ENCODE measurements around the gene SPATA46.

The SPATA46 gene

DNA sequence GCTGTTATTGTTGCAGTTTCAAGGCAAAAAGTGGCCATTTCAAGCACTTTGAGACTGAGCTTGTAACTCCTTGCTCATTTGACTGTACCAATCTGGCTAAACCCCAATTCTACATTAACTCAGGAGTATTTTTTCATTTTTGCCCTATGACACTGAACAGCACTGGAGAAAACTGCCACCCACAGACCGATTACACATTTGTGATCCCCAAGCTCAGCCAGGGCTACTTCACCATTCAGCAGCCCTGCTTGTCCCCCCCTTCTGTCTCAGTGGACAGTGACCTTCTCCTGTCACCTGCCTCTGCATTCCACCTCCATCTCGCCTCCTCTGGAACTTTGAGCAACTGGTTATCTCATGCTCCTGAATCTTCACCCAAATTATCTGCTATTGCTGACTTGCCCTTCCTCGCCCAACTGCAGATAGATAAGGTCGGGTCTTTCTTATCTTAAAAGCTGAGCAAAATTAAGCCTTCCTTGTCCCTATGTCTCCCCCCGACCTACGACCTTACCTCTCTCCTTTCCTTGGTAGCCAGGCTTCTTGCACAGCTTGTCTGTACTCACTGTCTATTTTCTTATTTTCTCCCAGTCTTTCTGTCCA is 25.3 kb downstream of the SPATA46 start:
- no peak for FAIRE-seq

DNA sequence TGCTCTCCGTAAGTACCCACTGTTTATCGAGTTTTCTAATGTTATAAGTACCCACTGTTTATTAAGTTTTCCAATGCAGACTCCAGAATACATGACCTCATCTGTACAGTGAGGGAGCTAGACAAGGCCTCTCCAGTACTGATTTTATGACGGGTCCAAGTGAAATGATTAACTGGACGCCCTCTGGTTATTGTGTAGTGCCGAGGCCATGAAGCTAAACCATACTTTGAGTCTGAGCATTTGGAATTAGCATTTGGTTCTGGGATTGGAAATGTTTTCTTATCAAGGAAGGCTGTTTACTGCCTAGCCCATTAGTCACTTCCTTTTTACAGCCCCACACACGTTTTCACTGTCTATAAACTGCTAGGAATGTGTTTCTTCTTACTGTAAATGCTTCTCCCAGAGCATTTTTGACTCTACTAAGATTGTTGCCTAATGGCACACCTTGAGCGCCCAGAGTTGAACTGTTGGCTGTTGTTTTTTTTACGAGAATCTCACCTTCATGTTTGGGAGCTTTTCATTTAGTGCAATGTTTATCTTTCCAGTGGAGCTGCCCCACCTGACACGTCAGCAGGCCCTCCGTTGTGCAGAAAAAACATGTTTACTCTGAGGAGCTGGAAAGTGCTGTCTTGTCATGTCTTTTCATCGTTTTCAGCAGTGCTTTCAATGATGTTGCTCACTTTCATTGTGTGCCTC is 26.9 kb downstream of the SPATA46 start:
- no peak for FAIRE-seq

DNA sequence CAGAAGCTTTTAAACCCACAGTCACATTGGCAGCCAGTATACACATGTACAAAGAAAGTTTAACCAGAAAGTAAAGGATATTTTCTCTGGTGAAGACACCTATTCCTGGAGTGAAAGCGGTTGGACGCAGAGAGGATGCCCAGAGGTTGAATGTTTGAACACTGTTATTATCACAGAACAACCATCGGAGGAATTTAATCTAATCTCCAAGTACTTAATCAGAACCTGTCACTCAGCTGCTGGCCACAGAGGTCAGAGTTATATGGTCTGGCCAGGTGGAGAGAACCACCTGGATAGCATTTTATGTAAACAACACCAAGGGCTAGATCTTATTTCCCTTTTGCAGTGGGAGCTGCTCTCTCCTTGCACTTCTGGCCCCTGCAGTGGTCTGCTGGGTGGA is 29.4 kb downstream of the SPATA46 start:
- FAIRE-seq = no peak

DNA sequence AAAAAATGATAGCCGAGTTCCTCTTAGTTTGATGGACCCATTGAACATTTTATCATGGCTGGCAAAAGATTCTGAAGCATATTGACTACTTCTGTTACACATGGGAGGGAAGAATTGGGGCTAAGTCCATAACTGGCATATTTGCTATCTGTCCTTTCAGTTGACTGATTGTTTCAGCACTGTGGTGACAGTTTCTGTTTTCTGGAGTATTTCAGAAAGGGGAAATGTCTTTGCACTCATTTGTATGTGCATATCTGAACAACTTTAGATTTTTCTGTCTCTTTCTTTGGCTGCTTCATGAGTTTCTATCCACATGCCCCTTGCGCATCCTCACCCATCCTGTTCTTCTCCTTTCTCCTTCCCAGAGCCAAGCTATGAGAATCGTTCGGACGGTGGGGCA is 33.2 kb downstream of the SPATA46 start:
- no peak for FAIRE-seq

DNA sequence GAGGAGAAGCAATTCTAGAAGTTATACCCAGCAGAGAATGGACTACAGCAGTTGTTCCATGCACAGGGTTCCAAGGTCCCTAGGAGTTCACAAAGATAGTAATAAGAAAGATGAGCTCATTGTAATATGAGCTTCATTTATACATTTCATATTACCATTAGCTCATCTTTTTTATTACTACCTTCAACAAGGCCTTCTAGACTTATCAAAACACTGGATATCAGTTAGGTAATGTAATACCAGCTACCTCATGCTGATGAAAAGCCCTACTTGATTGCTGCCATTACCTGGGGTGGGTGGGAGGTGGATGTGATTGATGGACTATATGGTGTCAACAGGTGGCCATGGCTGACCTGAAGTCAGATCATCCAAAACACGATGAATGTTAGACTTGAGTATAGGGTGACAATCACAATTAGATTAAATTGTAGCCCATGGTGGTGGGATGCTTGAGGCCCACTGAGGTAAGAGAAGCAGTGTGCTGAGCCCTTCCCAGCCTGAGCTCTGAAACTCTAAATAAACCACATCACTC is 34.1 kb downstream of the SPATA46 start:
- FAIRE-seq = no peak

DNA sequence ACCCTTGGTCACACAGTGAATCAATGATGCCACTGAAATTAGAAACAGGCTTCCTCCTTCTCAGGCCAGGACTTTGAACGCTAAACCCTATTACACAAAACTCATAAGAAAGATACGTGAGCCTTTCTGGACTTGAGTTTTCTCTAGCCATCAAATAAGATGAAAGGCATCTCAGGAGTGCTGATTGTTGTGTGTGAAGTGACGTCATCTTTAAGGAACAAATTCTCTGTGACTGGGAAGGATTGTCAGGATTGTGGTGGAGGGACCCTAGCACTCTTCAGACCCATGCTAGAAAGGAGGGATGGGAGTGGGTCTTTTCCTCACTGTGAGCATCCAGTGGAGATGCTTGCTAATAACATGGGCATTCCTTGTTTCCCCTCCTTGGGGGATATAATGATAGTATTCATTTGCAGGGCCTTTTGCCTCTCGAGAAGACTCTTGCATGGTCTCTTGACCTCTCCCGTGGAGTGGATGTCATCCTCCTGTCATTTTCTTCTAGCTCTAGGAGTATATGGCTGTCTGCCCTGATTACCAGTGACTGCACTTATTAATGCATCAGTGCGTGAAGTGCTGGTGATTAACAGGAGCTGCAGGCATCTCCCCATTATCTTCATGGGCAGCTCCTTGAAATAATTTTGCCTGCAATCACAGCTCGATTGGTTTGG is 39.9 kb downstream of the SPATA46 start:
- no peak for FAIRE-seq

DNA sequence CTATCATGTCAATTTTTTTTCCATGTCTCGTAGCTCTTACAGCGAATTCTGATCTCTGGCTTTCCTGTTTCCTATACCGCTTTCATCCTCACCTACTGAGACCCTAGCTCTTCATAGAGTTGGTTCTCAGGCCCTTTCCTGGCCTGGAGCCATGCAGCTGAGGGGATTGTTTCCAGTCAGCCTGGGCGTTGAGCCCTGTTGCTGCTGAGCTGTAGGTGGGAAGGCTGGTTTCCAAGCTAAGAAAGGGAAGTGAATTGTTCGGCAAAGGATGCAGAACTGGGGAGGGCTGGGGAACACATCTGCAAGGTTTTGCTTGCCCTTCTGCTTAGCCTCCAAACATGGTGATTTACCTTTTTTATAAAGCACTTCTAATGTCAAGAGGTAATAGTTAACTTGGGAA is 41.5 kb downstream of the SPATA46 start:
- no peak for FAIRE-seq

DNA sequence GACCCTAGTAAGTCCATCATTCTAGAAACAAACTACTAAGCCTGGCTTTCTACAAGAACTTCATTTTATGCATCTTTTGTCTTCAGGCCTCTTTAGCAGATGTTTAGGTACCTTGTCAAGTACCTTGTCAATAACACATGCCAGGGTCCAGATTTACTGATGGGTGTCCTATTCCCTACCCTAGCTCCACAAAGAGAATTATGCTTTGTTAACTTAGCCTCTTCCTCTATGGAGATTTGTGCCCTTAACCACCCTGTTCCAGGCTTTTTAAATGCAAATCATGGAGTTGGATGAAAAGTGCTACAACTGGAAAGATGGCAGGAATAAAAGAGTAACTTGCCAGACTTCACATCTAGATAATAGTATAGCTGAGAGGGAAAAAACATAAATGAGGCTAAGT is 42.7 kb downstream of the SPATA46 start:
- no peak for FAIRE-seq

DNA sequence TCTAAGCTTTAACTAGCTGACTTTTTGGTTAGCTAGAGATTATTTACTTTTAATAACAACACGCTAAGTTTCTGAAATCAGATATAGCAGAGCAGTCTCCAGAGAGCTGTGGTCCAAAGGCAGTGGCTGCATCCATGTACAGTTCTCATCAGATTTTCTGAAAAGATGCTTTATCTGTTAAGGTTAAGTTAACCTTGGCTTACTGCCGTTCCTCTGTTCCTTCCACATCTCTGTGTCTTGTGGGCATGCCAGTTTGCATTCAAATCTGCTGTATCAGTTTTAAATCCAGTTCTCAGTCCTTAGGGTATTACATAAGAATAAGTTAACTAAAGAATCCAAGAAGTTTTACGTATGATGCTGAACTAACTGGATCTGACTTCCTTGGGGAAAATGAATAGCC is 46.8 kb downstream of the SPATA46 start:
- FAIRE-seq = no peak

DNA sequence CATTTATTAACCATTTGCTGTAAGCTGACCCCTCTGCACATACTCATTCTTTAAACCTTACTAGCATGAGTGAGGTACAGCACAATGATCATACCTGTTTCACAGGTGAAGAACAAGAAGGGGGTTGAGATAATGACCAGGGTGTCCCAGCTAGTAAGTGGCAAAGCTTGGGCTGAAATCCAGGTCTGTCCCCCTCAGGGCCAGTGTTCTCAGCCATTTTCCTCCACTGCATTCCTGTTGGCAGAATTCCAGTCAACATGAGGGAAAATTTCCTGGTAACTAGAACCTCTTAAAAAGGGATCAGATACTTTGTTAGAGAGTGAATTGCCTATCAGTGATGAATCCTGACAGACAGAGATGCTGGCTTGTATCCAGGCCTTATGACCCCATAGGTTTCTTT is 48.1 kb downstream of the SPATA46 start:
- FAIRE-seq = no peak

DNA sequence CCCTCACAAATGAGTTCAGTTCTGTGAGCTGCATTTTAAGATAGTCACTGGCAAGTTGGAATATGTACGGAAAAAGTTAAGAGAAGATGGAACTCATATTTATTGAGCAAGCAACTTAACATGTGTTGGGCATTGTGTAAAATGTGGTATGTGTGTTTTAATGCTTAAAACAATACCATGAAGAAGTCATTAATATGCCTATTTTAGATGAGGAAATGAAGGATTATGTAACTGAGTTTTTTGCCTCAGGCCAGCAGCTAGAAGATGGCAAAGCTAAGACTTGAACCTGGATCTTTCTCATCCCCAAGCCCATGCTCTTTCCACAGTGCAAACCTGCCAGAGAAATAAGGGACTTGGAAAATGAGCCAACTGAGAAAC is 48.9 kb downstream of the SPATA46 start:
- FAIRE-seq = no peak

DNA sequence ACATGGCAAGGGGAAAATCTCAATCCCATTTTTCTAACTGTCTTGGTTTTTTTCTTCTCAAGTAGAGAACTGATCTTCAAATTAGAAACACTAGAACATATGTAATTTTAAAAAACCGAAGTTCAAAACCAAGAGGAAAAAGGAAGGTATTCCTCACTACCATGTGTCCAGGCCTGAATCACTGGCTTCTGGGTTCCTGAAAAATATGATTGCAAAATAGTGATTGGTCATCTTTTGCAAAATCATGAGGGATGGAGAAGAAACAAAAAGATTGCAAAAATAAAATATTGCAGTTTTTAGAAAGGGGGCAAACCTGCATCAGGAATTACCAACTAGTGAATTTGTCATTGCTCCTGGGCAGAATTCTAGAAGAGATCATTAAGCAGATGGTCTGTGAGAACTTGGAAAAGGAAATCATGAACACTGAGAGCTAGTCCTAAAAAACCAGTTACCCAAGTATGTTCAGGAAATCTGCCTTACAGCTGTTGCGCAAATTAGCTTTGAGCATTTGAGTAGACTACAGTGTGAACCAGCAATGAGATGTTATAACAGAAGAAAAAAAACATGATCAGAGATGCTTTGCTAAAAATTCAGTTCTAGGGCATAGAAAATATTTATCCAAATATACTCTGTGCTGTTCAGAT is 49.4 kb downstream of the SPATA46 start:
- FAIRE-seq = no peak

DNA sequence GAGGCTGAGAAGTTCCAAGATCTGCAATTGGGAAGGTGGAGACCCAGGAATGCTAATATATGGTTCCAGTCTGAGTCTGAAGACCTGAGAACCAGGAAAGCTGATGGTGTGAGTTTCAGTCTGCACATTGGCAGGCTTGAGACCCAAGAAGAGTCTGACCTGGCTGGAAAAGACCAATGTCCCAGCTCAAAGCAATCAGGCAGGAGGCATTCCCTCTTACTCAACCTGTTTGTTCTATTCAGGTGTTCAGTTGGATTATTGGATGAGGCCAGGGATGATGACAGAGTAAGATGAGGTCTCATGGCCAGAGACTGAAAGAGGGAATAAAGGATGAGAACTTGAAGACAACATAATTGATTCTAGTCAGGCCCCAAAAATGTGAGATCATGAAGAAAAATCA is 50.1 kb downstream of the SPATA46 start:
- FAIRE-seq = no peak

DNA sequence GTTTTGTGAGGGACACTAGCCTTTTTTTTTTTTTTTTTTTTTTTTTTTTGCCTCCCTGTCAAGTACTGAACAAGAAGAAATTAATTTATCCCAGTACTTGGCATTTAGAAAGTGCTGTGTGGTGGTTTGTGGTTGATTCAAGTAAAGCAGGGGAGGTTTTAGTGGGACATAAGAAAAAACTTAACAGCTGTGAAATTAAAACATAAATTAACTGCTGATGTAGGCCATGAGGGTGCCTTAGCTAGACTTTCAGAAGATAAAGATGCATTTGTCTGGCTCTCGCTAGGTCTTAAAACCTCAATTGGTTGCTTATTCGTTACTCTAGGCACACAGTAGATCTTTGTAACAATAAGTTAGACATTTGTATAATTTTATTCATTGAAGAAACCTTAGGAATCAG is 52.3 kb downstream of the SPATA46 start:
- FAIRE-seq = no peak

All from TTC549 (cell line).